ENCODE results near the gene JAG1.

GRCh38 chr20:10642856-10643559, 30.8 kb downstream of the JAG1 start:
- TF ChIP-seq YY1 (IDR thresholded peaks at IDR 0.05; ENCODE audit: insufficient read depth, insufficient read length) (no peak), ZNF274 (IDR thresholded peaks at IDR 0.05; ENCODE audit: low read depth, low read length) (no peak), SUZ12 (IDR thresholded peaks at IDR 0.05; ENCODE audit: extremely low read depth, insufficient read depth, insufficient read length) (no peak)

All from NT2/D1 (cell line).